VCaP (cell line): ENCODE results near the gene GALM.
"Not testable (repeated sequence)": the region's sequence is repeated elsewhere in the genome, so short reads cannot be mapped to it uniquely, and the experiment has no call there.

ENCODE experiments used
- H3K27ac ChIP-seq: fragments of 450-650 bp; 2 replicates; pipeline ENCODE4 v1.5.1; 2017
- CTCF ChIP-seq: fragments of 450-650 bp; conservative IDR thresholded peaks from 2 replicates; pipeline ENCODE4 v1.5.1; 2017; ENCODE audit warnings: mild to moderate bottlenecking, moderate library complexity

Gene GALM

DNA sequence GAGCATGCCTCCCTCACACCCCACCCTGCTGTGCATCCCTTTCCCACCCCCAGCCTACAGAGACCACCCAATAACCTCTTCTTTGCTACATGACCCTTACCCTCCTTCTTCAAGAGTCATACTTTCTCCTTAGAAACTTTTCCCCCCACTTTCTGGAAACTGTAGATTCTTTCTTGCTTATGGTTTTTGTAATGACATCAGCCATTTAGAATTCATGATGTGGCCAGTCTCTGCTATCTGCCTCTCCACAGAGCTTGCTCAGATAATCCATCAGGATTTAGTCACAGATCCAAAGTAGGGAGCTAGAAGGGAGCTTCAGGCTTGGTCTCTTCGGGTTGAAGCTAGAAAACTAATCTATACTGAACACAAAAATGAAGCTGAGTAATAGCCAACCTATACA lies 36.5 kb downstream of the GALM start:
- no peak for TF ChIP-seq CTCF
- no peak overlapping the region for H3K27ac ChIP-seq

GRCh38 chr2:38703336-38703735 lies 37.4 kb downstream of the GALM start:
- H3K27ac ChIP-seq = not testable (repeated sequence)

GRCh38 chr2:38704664-38705063 lies 38.8 kb downstream of the GALM start:
- H3K27ac ChIP-seq = no peak overlapping the region
- TF ChIP-seq CTCF = no peak

- no peak for TF ChIP-seq CTCF
- no peak overlapping the region for H3K27ac ChIP-seq
Measured at GRCh38 chr2:38706846-38707345, 41.0 kb downstream of the GALM start.

GRCh38 chr2:38708491-38708890 lies 42.6 kb downstream of the GALM start:
- not testable (repeated sequence) for H3K27ac ChIP-seq

DNA sequence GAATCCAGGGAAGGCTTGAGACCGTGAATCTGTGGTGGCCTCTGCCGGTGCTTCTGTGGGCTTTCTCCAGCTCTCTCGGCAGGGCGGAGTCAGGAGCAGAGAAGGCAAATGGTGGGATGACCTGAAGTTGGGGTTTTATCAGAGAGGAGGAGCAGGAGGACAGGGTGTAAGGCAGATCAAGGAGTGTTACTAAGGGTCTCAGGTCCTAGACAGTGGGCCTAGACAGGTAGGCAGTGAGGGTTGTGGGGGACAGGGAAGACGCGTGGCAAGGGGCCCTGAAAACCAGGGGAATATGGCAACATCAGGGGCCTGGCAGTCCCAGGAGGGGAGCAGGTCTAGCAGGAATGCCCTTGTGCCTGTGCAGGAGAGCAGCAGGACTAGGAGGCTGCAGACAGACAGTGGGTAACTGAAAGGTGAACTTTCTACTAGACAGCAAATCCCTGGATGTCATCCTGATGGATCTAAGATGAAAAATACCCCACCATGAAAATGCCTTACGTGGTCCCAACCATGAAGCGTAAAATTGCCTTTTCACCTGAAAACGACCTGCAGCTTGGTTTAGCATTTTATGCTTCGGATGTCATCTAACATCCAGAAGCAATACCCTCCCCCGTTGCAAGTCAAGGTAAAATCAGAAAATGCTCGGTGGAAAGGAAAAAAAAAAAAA lies 43.1 kb downstream of the GALM start:
- no peak overlapping the region for H3K27ac ChIP-seq
- no peak for TF ChIP-seq CTCF

- no peak for TF ChIP-seq CTCF
- no peak overlapping the region for H3K27ac ChIP-seq
Measured at GRCh38 chr2:38709567-38710194, 43.8 kb downstream of the GALM start.

DNA sequence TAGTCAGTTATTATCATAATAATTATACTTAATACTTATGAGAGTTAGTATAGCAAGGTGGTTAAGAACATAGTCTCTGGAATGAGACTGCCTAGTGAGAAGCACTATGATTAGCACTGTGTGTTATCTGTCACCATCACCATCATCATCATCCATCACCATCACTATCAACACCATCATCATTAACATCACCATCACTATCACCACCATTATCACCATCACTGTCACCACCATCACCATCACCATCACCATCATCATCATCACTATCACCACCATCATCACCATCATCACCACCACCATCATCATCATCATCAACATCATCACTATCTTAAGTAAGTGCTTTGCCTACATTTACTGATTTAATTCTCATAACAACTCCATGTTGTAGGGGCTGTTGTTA lies 45.6 kb downstream of the GALM start:
- no peak for TF ChIP-seq CTCF
- no peak overlapping the region for H3K27ac ChIP-seq
